GM19193 (cell line): Measurements from ENCODE around the gene MKX.

Source experiments
- POLR2A ChIP-seq: IDR thresholded peaks from 4 replicates; pipeline ENCODE4 v1.6.1; 2011; ENCODE audit not compliant: insufficient read depth, insufficient read length; ENCODE audit errors: extremely low read depth

MKX gene

DNA sequence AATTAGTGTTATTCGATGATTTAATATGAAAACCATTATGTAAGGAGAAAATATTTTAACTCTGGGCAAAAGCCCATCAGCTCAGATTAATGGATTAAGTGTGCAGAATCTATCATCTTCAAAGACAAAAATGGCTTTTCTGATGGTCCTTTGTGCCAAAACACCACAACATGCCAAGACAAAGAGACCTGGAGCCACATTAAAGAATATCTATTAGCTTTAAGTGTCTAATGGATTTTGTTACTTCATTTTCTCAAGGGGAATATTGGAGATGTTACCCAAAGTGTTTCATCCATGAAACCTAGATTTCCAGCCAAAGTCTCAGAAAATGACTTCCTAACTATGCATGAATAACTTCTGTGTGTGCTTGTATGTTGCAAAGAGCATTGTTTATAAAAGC lies 57.3 kb downstream of the MKX start:
- no peak for TF ChIP-seq POLR2A

DNA sequence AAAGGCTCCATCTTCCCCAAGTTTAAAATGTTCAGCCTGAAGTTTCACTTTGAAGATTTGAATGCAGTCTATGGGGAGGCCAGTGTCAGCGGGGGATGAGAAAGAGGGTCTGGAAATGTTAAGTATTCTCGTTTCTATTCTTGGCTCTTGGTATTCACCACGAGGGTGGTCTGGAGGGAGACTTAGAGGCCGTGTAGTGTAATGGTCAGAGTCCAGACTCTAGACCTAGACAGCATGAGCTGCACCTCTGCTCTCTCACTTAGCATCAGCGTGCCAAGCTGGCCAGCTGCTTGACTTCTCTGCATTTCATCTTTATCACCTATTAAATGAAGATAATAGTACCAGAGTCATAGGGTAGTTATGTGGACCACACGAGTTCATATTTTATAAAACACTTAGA lies 57.9 kb downstream of the MKX start:
- no peak for TF ChIP-seq POLR2A

DNA sequence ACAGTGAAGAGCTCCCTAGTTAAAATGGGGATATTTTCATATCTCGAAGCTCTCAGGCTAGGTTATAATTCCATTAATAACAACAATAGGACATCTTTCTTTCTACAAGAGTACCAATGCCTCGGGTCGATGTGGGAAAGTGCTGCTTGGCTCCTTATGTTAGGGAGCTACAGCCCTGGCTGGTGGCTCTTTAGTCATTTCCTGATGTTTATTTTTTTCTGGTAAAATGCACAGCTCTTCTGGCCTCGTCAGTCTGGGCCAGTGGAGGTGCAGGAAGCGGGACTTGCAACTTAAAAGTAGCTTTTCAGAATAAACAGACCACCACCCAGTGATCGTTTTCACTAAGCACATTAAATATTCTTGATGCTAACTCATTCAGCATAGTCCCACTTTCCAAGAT lies 58.3 kb downstream of the MKX start:
- no peak for TF ChIP-seq POLR2A

DNA sequence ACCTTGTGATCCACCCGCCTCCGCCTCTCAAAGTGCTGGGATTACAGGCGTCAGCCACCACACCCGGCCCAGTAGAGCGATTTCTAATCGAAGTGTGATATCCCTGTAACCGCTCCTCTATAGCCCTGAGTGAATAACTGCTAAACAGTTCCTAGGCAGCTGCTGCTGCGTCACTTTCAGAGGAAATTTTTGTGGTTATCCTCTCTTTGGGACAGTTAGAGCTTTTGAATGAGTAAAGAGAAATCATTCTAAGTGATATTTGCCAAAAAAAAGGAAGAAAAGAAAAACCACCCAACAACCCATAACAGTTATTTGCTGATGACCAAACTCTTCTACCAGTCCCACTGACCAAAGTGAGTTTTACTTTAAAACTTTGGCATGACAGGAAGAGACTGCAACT lies 59.9 kb downstream of the MKX start:
- TF ChIP-seq POLR2A, result no peak

DNA sequence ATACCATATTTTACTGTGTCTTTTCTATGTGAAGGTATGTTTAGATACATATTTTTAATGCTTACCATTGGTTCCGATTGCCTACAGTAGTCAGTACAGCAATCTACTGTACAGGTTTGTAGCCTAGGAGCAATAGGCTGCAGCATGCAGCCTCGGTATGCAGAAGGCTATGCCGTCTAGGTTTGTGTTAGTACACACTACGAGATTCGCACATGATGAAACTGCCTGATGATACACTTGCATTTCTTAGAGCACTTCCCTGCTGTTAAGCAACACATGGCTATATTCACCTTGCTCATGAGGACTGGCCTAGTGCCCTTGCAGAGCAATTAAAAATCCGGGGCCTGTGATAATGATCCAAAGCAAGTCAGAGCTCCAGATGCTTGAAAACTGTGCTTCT lies 62.4 kb downstream of the MKX start:
- TF ChIP-seq POLR2A, result no peak

DNA sequence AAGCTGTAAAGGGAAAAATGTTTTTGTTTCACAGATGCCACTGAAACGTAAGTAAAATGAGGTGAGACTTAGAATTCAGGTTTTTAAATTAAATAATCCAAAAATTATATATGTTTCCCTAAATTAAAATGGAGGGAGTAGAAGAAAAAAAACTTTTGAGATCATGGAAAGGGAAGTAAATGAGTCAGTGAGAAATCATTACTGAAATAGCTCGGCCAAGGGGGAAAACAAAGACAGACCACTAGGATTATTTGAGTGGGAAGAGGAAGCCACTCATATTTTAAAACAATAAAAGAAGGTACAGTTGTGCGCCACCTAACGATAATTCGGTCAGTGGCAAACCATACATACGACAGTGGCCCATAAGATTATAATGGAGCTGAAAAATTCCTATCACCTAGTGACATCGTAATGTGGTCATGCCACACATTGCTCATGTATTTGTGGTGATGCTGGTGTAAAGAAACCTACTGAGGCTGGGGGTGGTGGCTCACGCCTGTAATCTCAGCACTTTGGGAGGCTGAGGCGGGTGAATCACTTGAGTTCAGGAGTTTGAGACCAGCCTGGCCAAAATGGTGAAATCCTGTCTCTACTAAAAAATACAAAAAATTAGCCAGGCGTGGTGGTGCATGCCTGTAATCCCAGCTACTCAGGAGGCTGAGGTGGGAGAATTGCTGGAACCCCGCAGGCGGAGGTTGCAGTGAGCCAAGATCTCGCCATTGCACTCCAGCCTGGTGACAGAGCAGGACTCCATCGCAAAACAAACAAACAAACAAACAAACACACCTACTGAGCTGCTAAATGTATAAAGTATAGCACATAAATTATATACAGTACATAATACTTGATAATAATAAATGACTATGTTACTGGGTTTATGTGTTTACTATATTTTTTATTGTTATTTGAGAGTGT lies 64.7 kb downstream of the MKX start:
- TF ChIP-seq POLR2A, result no peak

DNA sequence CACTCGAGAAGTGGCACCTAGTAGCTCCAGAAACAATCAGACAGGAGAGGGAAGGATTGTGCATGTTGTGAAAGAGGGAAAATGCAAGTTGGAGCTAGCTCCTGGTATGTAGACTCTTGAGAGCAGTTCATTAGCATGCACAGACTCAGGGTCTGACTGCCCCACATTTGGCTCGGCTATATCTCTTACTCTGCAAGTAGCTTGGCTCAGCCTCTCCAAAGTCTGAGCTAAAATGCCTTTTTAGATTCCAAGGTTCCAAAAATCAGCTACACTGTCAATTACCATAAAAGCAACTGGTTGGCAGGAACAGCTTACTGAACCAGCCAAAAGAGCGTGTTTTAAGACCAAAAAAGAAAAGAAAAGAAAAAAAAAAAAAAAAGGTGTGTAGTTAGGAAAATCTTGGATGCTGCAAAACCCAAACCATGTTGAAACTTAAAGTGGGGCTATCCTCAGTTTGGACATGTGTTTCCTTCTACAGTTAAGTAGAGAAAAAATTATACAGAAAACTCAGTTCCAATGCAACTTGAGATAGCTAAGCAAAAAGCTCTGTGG lies 65.5 kb downstream of the MKX start:
- TF ChIP-seq POLR2A, result no peak

DNA sequence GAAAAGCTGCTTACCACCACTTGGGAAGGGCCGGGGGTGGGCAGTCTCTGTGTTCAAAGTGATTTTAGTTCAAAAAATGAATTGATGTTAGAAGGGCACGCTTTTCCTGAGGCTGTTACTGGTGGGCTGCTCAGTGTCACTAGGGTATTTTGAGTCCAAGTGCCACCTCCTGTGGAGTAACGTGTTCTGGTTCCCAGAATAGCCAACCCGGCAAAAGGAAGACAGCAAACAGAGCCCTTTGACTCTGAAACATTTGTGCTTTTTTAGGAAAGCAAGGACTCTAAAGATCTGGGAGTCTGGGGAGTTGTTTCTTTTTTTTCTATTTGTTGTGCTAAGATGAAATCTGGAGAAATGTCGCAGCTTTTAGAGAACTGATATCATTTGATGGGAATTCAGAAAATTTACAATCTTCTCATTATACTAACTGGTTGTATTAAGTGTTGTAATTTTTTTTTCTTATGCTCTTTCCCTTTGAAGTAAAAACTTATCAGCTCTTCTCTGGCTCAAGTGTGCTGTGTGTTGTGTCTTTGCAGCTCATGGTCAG lies 66.2 kb downstream of the MKX start:
- no peak for TF ChIP-seq POLR2A

DNA sequence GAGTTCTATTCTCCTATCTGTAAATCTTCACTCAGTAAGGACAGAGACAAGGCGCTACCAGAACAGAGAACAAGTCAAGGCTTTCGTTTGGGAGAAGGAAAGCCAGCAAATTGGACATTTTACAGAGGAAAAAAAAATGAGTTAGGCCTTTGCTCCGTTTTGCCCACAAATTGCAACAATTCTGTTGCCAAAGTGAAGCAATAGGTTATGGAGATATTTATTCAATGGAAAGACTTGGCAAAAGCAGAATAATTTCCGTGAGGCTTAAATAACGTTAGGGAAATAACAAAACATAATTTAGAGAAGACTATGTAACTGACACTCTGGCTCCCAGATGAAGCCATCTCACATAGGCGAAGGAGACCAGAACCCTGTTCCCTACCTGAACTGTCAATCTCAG lies 67.5 kb downstream of the MKX start:
- TF ChIP-seq POLR2A, result no peak

DNA sequence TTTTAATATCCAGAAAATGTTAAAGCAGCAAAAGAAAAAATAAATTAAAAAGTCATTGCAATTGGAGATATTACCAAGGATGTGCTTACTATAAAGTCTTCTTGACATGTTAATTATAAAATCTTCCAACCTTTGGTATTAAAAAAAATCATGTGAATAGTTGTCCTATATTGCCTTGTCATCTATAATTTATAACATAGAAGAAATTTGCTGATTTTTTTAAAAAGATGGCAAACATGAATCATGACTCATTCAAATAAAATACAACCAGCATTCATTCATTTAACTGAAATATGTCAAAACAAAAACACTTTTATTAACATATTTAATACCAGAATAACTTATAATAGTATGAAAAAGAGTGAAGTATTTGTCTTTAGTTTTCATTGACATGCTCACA lies 72.6 kb downstream of the MKX start:
- no peak for TF ChIP-seq POLR2A

DNA sequence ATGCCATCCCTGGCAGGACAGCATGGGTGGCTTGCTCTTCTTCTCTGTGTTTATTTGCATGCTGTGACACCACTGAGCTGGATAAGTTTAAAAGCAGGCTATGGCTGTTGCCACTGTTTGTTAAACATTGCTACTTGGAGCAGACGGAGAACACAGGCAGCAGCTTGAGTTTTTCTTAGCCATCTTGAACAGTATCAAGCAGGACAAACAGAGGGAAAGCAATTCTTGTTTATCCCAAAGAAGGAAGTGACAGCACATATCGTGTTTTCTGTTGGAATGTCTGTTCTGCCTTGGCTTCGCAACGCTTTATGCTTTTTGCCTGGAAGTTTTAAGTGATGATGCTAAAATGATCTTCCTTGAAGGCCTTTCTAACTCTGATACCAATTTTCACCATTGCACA lies 73.8 kb downstream of the MKX start:
- no peak for TF ChIP-seq POLR2A

DNA sequence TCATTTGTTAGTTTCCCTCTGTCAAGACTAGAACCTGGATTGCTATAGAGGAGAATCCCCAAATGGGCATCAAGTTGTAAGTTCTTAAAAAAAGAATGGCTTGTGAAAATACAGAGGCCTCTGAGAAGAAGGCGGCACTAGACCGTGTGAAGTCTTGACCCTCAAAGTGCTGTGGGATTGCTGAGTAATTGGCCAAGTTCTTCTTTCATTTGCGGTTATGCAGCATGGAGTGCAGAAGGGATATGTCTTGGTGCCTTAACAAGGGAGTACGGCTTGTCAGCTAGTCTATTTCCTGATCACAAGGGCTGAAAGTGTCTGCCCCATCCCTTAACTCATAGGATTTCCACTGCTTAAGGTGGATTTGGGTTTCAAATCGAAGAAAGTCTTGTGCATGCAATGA lies 81.2 kb downstream of the MKX start:
- no peak for TF ChIP-seq POLR2A

DNA sequence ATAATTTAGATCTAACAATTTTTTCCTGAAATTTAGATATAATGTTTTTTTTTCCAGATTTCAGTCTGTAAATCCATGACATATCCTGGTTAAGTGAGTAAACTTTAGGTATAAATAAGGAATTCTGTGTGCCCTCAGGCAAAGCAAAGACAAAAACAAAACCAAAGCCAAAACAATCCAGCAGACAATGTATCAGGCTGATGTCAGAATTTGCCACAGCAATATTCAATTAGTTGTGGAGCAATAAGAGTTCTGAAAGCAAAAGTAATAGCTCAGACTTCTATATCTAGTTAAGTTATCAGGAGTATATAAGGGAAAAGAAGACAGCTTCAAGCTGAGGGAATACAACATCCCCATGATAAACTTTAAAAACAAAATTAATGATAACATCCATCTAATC lies 82.0 kb downstream of the MKX start:
- TF ChIP-seq POLR2A, result no peak

DNA sequence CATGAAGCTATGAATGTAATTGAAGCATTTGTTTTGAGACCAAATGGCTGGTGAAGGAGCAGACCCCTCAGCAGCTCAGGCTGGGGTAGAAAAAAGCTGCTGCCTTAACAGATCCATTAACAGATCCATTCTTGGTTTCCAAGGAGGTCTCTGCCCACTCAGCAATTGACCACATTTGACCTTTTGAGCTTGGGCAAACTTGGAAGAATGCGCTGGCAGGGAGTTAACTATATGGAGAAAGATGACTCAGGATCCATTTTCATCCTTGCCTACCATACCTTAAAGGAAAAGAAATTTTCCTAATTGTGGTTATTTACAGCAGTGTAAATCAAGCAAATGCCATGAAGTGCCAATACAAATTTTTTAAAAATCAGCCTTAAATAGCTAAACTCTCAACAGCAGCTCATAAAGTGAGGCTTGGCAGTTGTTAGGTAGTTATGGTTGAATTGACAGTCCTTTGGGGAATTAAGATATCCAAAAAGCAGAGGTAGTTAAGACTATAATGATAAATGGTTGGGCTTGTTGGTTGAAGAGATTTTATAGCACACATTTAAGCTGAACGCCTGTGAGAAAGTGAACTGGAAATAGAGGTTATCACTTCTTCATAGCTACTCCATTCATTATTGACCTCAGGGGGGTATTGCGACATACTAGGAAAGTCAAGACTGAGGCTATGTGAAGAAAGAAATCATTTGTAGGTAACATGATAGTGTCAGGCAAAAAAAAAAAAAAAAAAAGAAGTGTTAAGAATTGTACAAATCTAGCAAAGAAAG lies 83.9 kb downstream of the MKX start:
- TF ChIP-seq POLR2A, result no peak

DNA sequence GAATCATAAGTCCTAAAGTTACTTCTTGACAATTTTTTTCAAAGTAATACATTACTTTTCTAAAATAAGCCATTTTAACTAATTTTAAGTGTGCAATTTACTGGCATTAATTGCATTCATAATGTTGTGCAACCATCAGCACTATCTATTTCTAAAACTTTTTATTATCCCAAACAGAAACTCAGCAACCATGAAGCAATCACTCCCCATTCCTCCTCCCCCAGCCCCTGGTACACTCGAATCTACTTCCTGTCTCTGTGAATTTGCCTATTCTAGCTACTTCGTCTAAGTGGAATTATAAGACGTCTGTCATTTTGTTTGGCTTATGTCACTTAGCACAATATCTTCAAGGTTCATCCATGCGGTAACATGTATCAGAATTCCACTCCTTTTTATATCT lies 84.9 kb downstream of the MKX start:
- no peak for TF ChIP-seq POLR2A
